GM21447 (cell line): ENCODE measurements around the gene PJA2.
"Not testable (repeated sequence)": the region's sequence is repeated elsewhere in the genome, so short reads cannot be mapped to it uniquely, and the experiment has no call there.

Source experiments
- ATAC-seq: cut with Tn5 transposase; IDR thresholded peaks from one replicate; pipeline ENCODE4 v1.9.1; 2021; ENCODE audit not compliant: unreplicated experiment

The PJA2 gene

DNA sequence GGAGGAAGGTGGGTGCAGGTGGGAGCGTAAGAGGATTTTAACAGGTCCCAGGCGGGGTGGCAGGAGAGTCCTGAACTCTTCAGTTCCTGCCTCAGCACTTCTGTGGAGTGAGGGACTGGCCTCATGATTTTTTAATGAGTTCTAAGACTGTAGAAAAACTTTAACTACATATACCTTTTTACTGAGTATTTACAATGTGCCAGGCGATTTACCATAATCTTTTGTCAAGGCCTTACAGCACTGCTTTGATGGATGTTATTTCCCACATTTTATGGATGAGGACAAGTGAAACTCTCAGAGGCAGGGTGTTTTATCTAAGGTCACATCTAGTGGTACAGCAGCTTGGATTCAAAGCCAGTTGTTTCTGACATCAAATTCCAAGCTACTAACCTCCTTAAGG lies 99.5 kb downstream of the PJA2 start:
- no peak for ATAC-seq

DNA sequence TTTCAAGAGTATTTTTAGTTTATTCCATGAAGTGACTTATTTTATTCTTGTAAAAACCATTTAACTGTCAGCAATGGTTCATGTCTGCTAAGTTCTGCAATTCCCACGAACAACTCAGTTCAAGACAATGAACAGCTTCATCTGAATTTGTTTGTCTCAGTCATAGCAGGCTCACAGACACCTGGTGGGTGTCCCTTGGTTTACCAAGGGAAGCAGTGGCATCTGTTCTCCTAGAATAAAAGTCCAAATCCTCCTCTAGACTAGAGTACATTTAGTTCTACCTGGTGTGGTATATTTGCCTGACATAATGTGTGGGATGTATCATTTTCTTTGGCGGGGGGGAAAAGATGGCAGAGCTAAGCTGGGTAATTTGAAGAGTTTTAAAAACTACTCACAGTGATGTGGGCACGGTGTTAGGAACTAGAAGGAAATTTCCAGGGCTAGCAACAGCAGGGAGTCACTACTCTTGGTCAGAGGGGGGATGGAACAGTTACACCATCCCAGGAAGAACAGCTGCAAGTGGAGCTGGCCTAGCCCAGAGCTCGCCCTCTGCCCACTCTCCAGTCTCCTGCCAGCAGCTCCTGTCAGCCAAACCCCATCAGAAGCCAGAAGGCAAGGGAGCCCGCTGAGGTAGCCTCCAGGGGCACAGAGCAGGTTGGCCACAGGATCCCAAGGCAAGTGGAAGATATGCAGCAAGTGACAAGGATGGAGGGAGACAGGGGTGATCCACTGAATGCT lies 100.3 kb downstream of the PJA2 start:
- no peak for ATAC-seq

DNA sequence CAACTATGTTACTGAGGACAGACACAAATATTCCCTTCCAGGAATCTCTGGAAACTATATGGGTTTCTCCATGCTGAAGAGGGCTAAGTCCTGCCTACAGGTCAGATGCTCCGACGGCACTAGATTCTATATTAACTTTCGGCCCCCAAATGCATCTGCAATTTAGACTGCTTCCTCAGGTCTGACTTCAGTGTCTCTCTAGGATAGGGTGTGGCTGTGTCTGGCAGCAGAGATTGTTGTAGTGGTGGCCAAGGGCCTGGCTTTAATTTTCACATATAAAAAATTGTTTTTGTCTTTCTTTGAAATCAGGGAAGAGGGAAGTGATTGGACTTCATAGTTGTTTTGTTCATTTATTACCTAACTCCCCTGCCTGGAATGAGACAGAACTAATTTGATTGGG lies 101.8 kb downstream of the PJA2 start:
- no peak for ATAC-seq

DNA sequence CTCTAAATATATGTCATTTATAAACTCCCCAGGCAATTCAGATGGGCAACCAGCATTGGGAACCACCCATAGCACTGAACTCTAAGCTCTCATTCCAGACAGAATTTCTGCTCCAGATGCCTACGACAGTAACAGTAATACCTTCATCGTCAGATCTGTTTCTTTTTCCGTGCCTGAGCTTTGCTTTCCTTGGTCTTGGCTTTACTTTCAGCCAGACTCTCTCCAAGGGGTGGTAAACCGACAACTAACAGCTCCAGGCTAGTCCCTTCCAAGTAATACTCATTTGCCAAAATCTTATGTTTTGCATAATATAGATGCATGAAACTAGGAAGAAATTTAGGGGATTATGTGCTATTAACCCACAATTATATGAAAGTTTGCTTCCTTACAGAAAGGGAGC lies 102.3 kb downstream of the PJA2 start:
- ATAC-seq, result no peak

DNA sequence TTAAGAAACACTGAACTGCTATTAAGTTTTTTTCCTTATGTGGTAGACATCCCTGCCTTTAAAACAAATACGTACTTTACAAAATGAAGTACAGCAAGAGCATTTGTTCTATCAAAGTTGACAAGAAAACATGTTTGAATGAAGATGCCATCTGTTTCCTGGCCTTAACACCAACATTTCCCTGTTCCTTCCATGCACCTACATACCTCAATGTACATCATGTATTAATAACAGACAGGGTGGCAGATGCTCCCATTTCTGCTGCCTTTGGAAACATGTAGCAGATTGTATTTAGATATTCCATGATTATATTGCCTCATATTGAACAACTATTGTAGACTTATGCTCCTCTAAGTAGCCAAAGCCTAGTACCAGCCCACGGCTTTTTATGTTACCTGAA lies 104.4 kb downstream of the PJA2 start:
- ATAC-seq, result no peak

DNA sequence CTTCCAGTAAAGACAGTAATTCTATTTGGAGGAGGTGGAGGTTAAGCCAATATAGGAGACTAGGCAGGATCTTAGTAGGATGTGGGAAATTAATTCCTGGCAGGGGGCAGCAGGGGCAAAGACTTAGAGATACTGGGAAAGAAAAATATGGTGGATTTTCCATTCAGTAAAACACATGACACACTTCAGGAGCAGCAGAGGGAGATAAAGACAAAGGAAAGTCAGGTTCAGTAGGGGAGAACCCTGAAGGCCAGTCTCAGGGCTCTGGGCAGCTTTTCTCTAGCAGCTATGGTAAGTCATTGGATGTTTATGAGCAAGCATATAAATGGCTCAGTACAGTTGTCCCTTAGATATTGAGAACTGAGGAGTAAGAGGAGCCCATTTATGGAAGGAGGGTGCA lies 105.5 kb downstream of the PJA2 start:
- no peak for ATAC-seq

DNA sequence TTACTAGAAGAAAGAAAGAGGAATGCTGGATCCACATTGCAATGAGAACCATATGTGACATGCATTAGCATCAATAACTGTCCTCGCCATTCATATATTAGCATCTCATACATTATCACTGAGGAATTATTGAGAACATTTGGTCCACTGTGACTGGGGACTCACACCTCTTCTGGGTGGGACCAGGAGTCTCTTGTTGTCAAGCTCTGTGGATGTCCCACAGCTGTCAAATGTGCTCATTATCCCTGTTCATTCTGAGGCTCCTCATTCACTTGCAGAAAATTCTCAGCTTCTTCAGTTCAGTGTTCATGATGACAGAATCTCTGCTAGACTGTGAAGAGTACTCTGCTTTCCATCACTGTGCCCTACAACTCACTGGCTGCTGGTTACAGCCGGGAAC lies 109.4 kb downstream of the PJA2 start:
- ATAC-seq, result no peak

DNA sequence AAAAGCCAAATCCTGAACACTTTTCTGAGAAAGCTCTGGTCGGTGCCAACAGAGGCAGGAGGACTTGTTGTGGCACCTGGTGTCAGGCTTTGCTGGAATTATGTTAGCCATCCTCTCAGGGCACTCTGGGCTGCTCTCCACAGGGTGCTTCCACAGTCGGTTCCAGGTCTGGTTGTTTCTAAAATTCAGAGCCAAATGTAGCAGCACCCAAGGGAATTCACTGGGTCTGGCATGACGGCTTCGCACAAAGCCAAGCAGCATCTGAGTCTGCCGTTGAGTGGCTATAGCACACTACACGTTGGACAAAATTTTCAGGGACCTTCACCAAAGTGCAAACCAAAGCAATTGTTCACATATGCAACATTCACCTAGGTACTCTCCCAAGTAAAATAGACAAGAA lies 110.2 kb downstream of the PJA2 start:
- ATAC-seq, result no peak

DNA sequence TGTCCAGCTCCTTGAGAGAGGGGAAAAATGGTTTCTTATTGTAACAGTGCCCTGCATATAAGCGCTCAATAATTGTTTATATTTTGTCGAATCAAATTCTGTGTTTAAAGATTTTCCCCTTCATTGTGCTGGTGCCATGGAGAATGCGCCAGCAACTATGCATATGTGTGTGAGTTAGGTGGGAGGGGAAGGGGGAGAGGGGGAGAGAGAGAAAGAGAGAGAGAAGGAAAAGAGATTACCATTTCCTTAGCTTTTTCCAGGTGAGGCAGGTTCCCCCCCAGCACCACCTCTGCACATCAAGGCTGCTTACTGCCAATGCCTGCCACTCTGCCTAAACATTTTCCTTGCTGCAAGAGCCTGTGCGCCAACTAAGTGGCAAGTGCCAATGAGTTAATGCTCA lies 111.0 kb downstream of the PJA2 start:
- no peak for ATAC-seq

DNA sequence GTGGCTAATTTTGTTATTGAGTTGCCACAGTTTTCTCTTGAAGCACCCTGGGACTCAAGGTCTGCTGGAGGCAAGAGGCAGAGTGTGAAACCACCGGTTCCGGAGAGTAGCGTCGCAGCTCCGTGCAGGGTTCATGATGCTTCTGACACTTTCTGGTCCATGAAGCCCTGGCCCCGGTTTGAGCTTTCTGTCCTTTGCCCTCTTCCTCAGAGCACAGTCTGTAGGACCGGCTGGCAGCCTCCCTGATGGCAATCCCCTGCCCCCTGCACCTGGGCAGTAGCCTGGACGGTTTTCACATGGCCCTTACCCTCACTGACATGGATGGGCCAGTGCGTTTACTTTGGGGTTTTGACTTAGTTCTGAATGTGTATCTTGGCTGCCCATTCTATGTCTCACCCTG lies 111.9 kb downstream of the PJA2 start:
- ATAC-seq, result no peak

DNA sequence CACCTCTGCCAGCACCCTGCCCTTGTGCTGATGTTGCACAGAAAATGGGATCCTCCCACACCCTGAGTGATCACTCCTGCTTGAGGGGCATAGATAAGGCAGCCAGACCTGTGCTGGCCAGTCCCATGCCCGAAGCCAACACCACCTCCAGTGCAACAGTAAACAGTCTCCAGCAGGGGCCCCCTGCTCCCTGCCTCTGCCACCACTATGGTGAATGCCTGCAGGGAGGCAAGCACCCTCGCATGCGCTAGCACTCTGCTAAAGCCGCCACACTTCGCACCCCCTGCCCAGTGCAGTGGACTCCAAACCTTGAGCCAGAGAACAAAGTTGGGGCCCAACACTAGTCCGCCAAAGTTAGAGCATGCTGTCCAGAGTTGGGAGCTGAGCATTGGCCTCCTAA lies 118.7 kb downstream of the PJA2 start:
- ATAC-seq, result no peak

DNA sequence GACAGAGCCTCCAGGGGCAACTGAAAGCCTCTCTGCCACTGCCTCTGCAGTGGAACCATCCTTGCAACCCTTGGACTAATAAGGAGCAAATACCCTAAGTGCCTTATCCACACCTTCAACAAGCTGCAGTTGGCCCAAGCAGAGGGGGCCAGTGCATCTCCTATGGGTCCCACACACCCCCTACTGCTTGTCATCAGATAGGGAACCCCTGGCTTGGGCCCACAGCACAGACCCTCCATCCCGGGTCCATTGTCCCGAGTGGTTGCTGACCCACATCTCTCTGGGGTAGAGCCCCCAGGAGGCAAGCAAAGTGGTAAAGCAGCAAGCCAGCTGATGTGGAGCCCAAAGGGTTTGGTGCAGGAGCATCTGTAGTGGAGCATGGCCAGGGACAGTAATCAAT lies 119.5 kb downstream of the PJA2 start:
- no peak for ATAC-seq

DNA sequence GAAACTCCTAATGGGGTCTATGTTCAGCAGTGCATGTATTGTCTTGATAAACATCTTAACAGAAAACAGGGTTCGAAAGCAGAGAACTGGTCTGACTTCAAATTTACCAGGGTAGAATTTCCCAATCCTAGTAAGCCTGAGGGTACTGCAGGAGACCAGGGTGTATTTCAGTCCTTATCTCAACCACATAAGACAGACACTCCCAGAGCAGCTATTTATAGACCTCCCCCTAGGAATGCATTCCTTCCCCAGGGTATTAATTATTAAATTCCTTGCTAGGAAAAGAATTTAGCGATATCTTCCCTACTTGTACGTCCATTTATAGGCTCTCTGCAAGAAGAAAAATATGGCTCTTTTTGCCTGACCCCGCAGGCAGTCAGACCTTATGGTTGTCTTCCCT lies 123.1 kb downstream of the PJA2 start:
- ATAC-seq, result not testable (repeated sequence)
